Muscle of leg (tissue), 11 donors: ENCODE data around the gene APBA3. TPM values are rescaled to one million over a fixed set of nuclear protein-coding genes. Genes with fewer than 3 reads are reported as not detected.

Source experiments
- DNase-seq: peaks from one replicate; pipeline ENCODE4 v3.0.0; 2013
- H3K27ac ChIP-seq: one replicate; pipeline ENCODE4 v1.5.1; 2013; ENCODE audit warnings: mild to moderate bottlenecking, low read length, control low read depth
- H3K27me3 ChIP-seq: one replicate; pipeline ENCODE4 v1.6.1; 2013; ENCODE audit warnings: low read length; ENCODE audit not compliant: control insufficient read depth, insufficient read depth
- H3K36me3 ChIP-seq: one replicate; pipeline ENCODE4 v1.6.1; 2013; ENCODE audit warnings: low read length; ENCODE audit not compliant: control insufficient read depth, insufficient read depth
- H3K4me1 ChIP-seq: one replicate; pipeline ENCODE4 v1.6.1; 2013; ENCODE audit warnings: low read length; ENCODE audit not compliant: control insufficient read depth, insufficient read depth
- H3K4me3 ChIP-seq: one replicate; pipeline ENCODE4 v1.5.1; 2013; ENCODE audit warnings: low read length, control low read depth
- H3K9me3 ChIP-seq: replicated peaks from 2 replicates; pipeline ENCODE4 v1.6.1; 2013; ENCODE audit warnings: low read depth, low read length; ENCODE audit not compliant: control insufficient read depth
- WGBS: methylation state at CpG from one replicate; pipeline ENCODE4 v1.1.5; 2013; ENCODE audit warnings: missing lambda C conversion rate; ENCODE audit not compliant: insufficient coverage; 5-methylcytosine and 5-hydroxymethylcytosine counted together
- polyA plus RNA-seq, 8 donors: library from polyadenylated mRNA; unstranded; fragments of 120-200 nt; gene quantifications; one replicate each; pipeline versions ENCODE4 v1.2.1 to v1.2.3, GENCODE V29; 2013; ENCODE audit warnings: inconsistent platforms in 1 of 8, low replicate concordance in 1 of 8; ENCODE audit not compliant: insufficient read length in 8 of 8, insufficient read depth in 1 of 8
- total RNA-seq: library from RNA; stranded (reverse); fragments of 120-200 nt; gene quantifications from one replicate; pipeline ENCODE4 v1.2.4, GENCODE V29; 2013

Gene APBA3
- total and polyA plus RNA-seq, 9 donors: 9.5 to 16.9 (median 13.5) TPM

- Histone ChIP-seq H3K4me3 (no peak overlapping the region), H3K9me3 (no peaks in the 10 kb centered on the region), H3K27ac (no peak overlapping the region), H3K4me1 (peaks cover 11% of the 10 kb centered on the region), H3K27me3 (peaks cover 40% of the 10 kb centered on the region), H3K36me3 (no peaks in the 10 kb centered on the region)
- WGBS: 60% methylated on average over 3 of the region's 10 CpGs
- no peak for DNase-seq
Measured at GRCh38 chr19:3803986-3804385, 42.5 kb upstream of the APBA3 start.

- H3K27me3 ChIP-seq: peaks cover 40% of the 10 kb centered on the region
- peaks cover 11% of the 10 kb centered on the region for H3K4me1 ChIP-seq
- H3K9me3 ChIP-seq: no peaks in the 10 kb centered on the region
- H3K27ac ChIP-seq: no peak overlapping the region
- DNase-seq: no peak
- WGBS: 79% methylated on average over 9 of the region's 24 CpGs
- no peak overlapping the region for H3K4me3 ChIP-seq
- no peaks in the 10 kb centered on the region for H3K36me3 ChIP-seq
Measured at GRCh38 chr19:3803114-3803888, 41.8 kb upstream of the APBA3 start.

GRCh38 chr19:3801412-3802096, 40.1 kb upstream of the APBA3 start:
- DNase-seq: peak; percentile 62
- Histone ChIP-seq H3K27ac (no peak overlapping the region), H3K9me3 (peaks cover 4% of the 10 kb centered on the region), H3K36me3 (no peaks in the 10 kb centered on the region), H3K27me3 (peaks cover 40% of the 10 kb centered on the region), H3K4me3 (peak overlapping the region; percentile 28), H3K4me1 (peaks cover 11% of the 10 kb centered on the region)
- WGBS: 0% methylated on average over 38 of the region's 46 CpGs

GRCh38 chr19:3800996-3801395, 39.5 kb upstream of the APBA3 start:
- H3K27me3 ChIP-seq: peaks cover 40% of the 10 kb centered on the region
- H3K27ac ChIP-seq: no peak overlapping the region
- 29% methylated on average over 21 of the region's 21 CpGs for WGBS
- peaks cover 7% of the 10 kb centered on the region for H3K9me3 ChIP-seq
- no peaks in the 10 kb centered on the region for H3K36me3 ChIP-seq
- peaks cover 11% of the 10 kb centered on the region for H3K4me1 ChIP-seq
- peak overlapping the region; percentile 10 for H3K4me3 ChIP-seq
- DNase-seq: no peak

GRCh38 chr19:3798137-3798536, 36.6 kb upstream of the APBA3 start:
- whole genome bisulfite sequencing: 53% methylated on average over 4 of the region's 6 CpGs
- peaks cover 7% of the 10 kb centered on the region for H3K9me3 ChIP-seq
- H3K36me3 ChIP-seq: no peaks in the 10 kb centered on the region
- no peak overlapping the region for H3K4me3 ChIP-seq
- H3K27me3 ChIP-seq: peaks cover 33% of the 10 kb centered on the region
- H3K27ac ChIP-seq: no peak overlapping the region
- H3K4me1 ChIP-seq: peaks cover 11% of the 10 kb centered on the region
- DNase-seq: no peak

DNA sequence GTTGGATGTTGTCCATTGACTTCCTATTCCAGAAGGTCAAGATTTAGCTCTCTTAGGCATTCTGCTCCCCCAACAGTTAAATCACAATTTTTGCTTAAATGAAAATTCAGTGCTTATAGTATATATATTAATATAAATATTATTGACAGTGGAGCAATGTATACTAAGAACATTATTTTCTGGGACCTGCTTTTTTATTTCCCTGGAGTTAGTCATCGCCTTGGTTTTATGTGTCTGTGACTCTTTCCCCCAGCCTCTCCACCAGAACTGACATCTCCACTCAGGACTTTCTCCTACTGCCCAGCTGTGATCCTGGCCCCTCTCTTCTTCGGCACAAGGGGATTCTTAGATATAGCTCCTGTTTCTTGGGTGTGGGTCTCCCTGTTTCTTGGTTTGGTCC, 34.9 kb upstream of the APBA3 start:
- no CpG with 5 or more reads among the region's 2 CpGs for WGBS
- no peak for DNase-seq
- peaks cover 17% of the 10 kb centered on the region for H3K27me3 ChIP-seq
- no peak overlapping the region for H3K4me3 ChIP-seq
- H3K27ac ChIP-seq: no peak overlapping the region
- peaks cover 5% of the 10 kb centered on the region for H3K4me1 ChIP-seq
- no peaks in the 10 kb centered on the region for H3K36me3 ChIP-seq
- H3K9me3 ChIP-seq: peaks cover 7% of the 10 kb centered on the region

GRCh38 chr19:3793799-3794198, 32.3 kb upstream of the APBA3 start:
- Histone ChIP-seq H3K27ac (no peak overlapping the region), H3K27me3 (peaks cover 2% of the 10 kb centered on the region), H3K4me3 (no peak overlapping the region), H3K9me3 (peaks cover 9% of the 10 kb centered on the region), H3K36me3 (no peaks in the 10 kb centered on the region), H3K4me1 (no peaks in the 10 kb centered on the region)
- 94% methylated on average over 2 of the region's 3 CpGs for WGBS
- DNase-seq: no peak

DNA sequence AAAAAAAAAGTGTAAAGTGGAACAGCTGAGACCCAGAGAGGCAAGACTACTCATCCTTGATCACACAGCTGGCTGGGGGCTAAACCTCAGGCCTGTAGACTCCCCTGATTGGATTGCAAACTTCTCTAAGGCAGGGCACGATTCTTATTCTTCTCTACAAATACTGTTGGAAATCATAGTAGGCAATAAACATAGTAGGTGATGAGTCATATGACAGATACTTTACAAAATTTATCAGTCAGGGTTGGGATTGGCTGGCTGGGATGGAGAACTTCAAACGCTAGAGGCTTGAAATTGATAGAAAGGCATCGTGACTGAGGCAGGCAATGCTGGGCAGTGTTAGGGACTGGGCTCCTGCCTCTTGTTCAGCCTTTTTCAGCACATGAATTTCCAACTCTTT, 30.6 kb upstream of the APBA3 start:
- H3K36me3 ChIP-seq: no peaks in the 10 kb centered on the region
- no CpG with 5 or more reads among the region's 3 CpGs for WGBS
- H3K27me3 ChIP-seq: peaks cover 3% of the 10 kb centered on the region
- H3K9me3 ChIP-seq: peaks cover 9% of the 10 kb centered on the region
- H3K4me1 ChIP-seq: no peaks in the 10 kb centered on the region
- no peak for DNase-seq
- H3K4me3 ChIP-seq: no peak overlapping the region
- H3K27ac ChIP-seq: no peak overlapping the region

GRCh38 chr19:3790941-3791340, 29.4 kb upstream of the APBA3 start:
- H3K27ac ChIP-seq: no peak overlapping the region
- DNase-seq: no peak
- H3K9me3 ChIP-seq: peaks cover 2% of the 10 kb centered on the region
- H3K27me3 ChIP-seq: peaks cover 13% of the 10 kb centered on the region
- no peaks in the 10 kb centered on the region for H3K36me3 ChIP-seq
- WGBS: 80% methylated on average over 1 of the region's 7 CpGs
- no peaks in the 10 kb centered on the region for H3K4me1 ChIP-seq
- no peak overlapping the region for H3K4me3 ChIP-seq

DNA sequence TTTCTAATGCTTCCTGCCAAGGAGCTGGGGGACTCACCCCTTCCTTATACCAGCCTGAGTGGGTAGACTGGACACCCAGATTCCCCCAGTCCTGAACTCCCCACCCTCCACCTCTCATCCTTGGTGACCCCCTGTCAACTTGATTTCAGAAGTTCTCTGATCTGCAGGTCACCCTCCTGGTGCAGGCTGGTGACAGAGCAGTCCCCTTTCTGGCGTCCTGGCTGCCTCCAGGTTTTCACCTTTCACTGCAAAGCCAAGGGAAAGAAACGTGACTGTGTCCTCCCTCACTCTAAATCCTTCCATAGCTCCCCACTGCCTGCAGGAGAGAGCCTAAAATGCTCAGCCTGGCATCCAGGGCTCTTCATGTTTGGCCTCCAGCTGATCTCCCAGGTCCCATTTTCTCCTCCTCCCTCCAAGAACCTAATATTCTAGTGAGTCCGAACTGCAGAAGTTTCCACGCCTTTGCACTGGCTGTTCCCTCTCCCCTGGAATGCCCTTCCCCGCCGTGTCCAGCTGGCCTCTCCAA, 28.8 kb upstream of the APBA3 start:
- H3K9me3 ChIP-seq: peaks cover 2% of the 10 kb centered on the region
- WGBS: 55% methylated on average over 6 of the region's 6 CpGs
- H3K36me3 ChIP-seq: no peaks in the 10 kb centered on the region
- no peak for DNase-seq
- peaks cover 4% of the 10 kb centered on the region for H3K4me1 ChIP-seq
- peaks cover 19% of the 10 kb centered on the region for H3K27me3 ChIP-seq
- no peak overlapping the region for H3K27ac ChIP-seq
- no peak overlapping the region for H3K4me3 ChIP-seq
